GM12875 (cell line): Measurements from ENCODE around the gene MAP1LC3A.

Source experiments
- H3K4me3 ChIP-seq: one replicate; pipeline ENCODE4 v1.5.1; 2011; ENCODE audit warnings: low read depth, low read length, control low read depth
- TF ChIP-seq, protein P1 (sequence below): IDR thresholded peaks from 2 replicates; pipeline ENCODE4 v1.5.1; 2011; ENCODE audit warnings: low read depth, mild to moderate bottlenecking, control low read depth, inconsistent platforms, low read length, moderate library complexity, borderline replicate concordance; ENCODE audit not compliant: insufficient read depth

The MAP1LC3A gene

GRCh38 chr20:34577061-34577460 is 18.5 kb downstream of the MAP1LC3A start:
- no peak overlapping the region for H3K4me3 ChIP-seq
- TF ChIP-seq, protein P1, sequence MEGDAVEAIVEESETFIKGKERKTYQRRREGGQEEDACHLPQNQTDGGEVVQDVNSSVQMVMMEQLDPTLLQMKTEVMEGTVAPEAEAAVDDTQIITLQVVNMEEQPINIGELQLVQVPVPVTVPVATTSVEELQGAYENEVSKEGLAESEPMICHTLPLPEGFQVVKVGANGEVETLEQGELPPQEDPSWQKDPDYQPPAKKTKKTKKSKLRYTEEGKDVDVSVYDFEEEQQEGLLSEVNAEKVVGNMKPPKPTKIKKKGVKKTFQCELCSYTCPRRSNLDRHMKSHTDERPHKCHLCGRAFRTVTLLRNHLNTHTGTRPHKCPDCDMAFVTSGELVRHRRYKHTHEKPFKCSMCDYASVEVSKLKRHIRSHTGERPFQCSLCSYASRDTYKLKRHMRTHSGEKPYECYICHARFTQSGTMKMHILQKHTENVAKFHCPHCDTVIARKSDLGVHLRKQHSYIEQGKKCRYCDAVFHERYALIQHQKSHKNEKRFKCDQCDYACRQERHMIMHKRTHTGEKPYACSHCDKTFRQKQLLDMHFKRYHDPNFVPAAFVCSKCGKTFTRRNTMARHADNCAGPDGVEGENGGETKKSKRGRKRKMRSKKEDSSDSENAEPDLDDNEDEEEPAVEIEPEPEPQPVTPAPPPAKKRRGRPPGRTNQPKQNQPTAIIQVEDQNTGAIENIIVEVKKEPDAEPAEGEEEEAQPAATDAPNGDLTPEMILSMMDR: no peak

- TF ChIP-seq, protein P1: no peak
- no peak overlapping the region for H3K4me3 ChIP-seq
Measured at GRCh38 chr20:34578025-34578424, 19.5 kb downstream of the MAP1LC3A start.

GRCh38 chr20:34578521-34578920 is 20.0 kb downstream of the MAP1LC3A start:
- no peak overlapping the region for H3K4me3 ChIP-seq
- TF ChIP-seq, protein P1: no peak

GRCh38 chr20:34579191-34579978 is 20.9 kb downstream of the MAP1LC3A start:
- TF ChIP-seq, protein P1: no peak; the same call in 1 of the 2 replicates
- H3K4me3 ChIP-seq: no peak overlapping the region

GRCh38 chr20:34579979-34580940 is 21.7 kb downstream of the MAP1LC3A start:
- TF ChIP-seq, protein P1: no peak
- no peak overlapping the region for H3K4me3 ChIP-seq

- TF ChIP-seq, protein P1: no peak
- H3K4me3 ChIP-seq: no peak overlapping the region
Measured at GRCh38 chr20:34581341-34582184, 23.0 kb downstream of the MAP1LC3A start.
